ENCODE measurements around the gene FOXC1. TPM values are rescaled to one million over a fixed set of nuclear protein-coding genes. Genes with fewer than 3 reads are reported as not detected.

FOXC1 gene
- total and polyA plus RNA-seq, 2 experiments from 2014 or later: 0.10 to 0.13 TPM

GRCh38 chr6:1618311-1619097 lies 8.8 kb downstream of the FOXC1 start:
- Mint-ChIP-seq H3K4me3 (peak overlapping the region; percentile 45), H3K27ac (no peak overlapping the region), H3K27me3 (ENCODE audit: insufficient read depth, low read depth, poor library complexity) (peaks cover 95% of the 10 kb centered on the region), H3K36me3 (ENCODE audit: low read depth) (no peaks in the 10 kb centered on the region; the same call in 2 of the 3 replicates), H3K9me3 (peaks cover 5% of the 10 kb centered on the region; the same call in 2 of the 3 replicates), H3K4me1 (peaks cover 23% of the 10 kb centered on the region)
- peak; percentile 39 for DNase-seq (ENCODE audit: low spot score)
- Histone ChIP-seq H3K36me3 (ENCODE audit: insufficient read depth) (no peaks in the 10 kb centered on the region), H4K20me1 (replicated peaks; ENCODE audit: insufficient read depth) (peaks cover 37% of the 10 kb centered on the region), H3K79me2 (replicated peaks; ENCODE audit: insufficient read depth) (no peaks in the 10 kb centered on the region), H3K9me2 (ENCODE audit: insufficient read depth) (no peaks in the 10 kb centered on the region), H3K27ac (ENCODE audit: low read depth) (no peak overlapping the region), H2AFZ (no peak overlapping the region), H3K4me3 (peak overlapping the region; percentile 58), H3K4me1 (ENCODE audit: insufficient read depth) (peaks cover 48% of the 10 kb centered on the region), H3K27me3 (ENCODE audit: insufficient read depth) (peaks cover 100% of the 10 kb centered on the region), H3K4me2 (peak overlapping the region; percentile 85), H3F3A (replicated peaks; ENCODE audit: low read depth) (peaks cover 24% of the 10 kb centered on the region; the same call in 1 of the 2 replicates)
- TF ChIP-seq ZNF114 (CRISPR knock-in tag; IDR thresholded peaks at IDR 0.05) (no peak), EZH2 (IDR thresholded peaks at IDR 0.05; ENCODE audit: low read depth, unreplicated experiment) (peak; percentile 79), CREB1 (CRISPR knock-in tag; IDR thresholded peaks at IDR 0.05; ENCODE audit: low read depth) (no peak)
- no peak for ATAC-seq

DNA sequence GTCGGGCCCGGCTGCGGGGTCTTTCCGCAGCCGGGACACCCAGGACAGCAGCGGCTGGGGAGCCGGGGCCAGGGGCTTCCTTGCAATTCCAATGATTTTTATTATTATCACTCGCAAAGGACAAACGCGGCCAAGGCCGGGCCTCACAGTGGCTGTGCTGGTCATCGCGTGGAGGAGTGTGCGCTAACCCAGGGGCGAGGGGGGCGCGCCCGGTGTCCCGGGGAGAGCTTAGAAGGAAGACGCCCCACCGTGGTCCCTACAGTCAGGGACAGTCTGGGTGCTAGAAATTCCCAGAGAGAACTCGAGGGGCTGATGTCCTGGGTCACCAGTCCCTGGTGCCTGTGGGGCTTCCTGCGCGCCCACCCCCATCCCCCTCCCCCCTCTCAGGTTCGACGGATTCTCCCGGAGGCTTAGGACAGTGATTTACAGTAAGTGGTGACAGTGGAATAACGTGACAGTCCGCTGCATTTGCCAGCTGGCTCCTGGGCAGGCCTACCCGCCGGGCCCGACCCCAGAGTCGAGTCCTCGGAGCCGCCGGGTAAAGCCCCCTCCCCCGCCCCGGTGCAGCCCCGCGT lies 9.5 kb downstream of the FOXC1 start:
- peaks cover 24% of the 10 kb centered on the region for H3K4me1 Mint-ChIP-seq

GRCh38 chr6:1619673-1620503 lies 10.2 kb downstream of the FOXC1 start:
- Histone ChIP-seq H3K4me1 (ENCODE audit: insufficient read depth) (peaks cover 49% of the 10 kb centered on the region), H3K4me2 (peak overlapping the region; percentile 85), H4K20me1 (replicated peaks; ENCODE audit: insufficient read depth) (peaks cover 41% of the 10 kb centered on the region), H3K27ac (ENCODE audit: low read depth) (no peak overlapping the region), H3K79me2 (replicated peaks; ENCODE audit: insufficient read depth) (no peaks in the 10 kb centered on the region), H2AFZ (peak overlapping the region; percentile 80; the same call in 1 of the 2 replicates), H3K27me3 (ENCODE audit: insufficient read depth) (peaks cover 100% of the 10 kb centered on the region), H3K4me3 (peak overlapping the region; percentile 58), H3K9me2 (ENCODE audit: insufficient read depth) (no peaks in the 10 kb centered on the region), H3K36me3 (ENCODE audit: insufficient read depth) (no peaks in the 10 kb centered on the region), H3F3A (replicated peaks; ENCODE audit: low read depth) (peaks cover 24% of the 10 kb centered on the region; the same call in 1 of the 2 replicates)
- ATAC-seq: peak; percentile 40
- H3K9me3 Mint-ChIP-seq: peaks cover 5% of the 10 kb centered on the region; the same call in 2 of the 3 replicates
- peak overlapping the region; percentile 46; the same call in 2 of the 3 replicates for H3K4me3 Mint-ChIP-seq
- DNase-seq (ENCODE audit: low spot score): peak; percentile 75
- H3K27me3 Mint-ChIP-seq (ENCODE audit: insufficient read depth, low read depth, poor library complexity): peaks cover 98% of the 10 kb centered on the region
- peaks cover 24% of the 10 kb centered on the region for H3K4me1 Mint-ChIP-seq
- no peaks in the 10 kb centered on the region; the same call in 2 of the 3 replicates for H3K36me3 Mint-ChIP-seq (ENCODE audit: low read depth)
- no peak overlapping the region for H3K27ac Mint-ChIP-seq
- TF ChIP-seq EZH2phosphoT487 (IDR thresholded peaks at IDR 0.05; ENCODE audit: unreplicated experiment) (peak; percentile 82), ZNF331 (CRISPR knock-in tag; IDR thresholded peaks at IDR 0.05; ENCODE audit: low read depth) (no peak), EZH2 (IDR thresholded peaks at IDR 0.05; ENCODE audit: low read depth, unreplicated experiment) (peak; percentile 78)

More for the DNA sequence above, 9.5 kb downstream of the FOXC1 start:
- H3F3A ChIP-seq (replicated peaks; ENCODE audit: low read depth): peaks cover 24% of the 10 kb centered on the region; the same call in 1 of the 2 replicates
- Mint-ChIP-seq H3K9me3 (peaks cover 5% of the 10 kb centered on the region; the same call in 2 of the 3 replicates), H3K27ac (no peak overlapping the region), H3K27me3 (ENCODE audit: insufficient read depth, low read depth, poor library complexity) (peaks cover 96% of the 10 kb centered on the region), H3K36me3 (ENCODE audit: low read depth) (no peaks in the 10 kb centered on the region; the same call in 2 of the 3 replicates), H3K4me3 (peak overlapping the region; percentile 16; the same call in 1 of the 3 replicates)
- TF ChIP-seq EZH2 (IDR thresholded peaks at IDR 0.05; ENCODE audit: low read depth, unreplicated experiment): peak; percentile 14
- no peak for TF ChIP-seq ZNF331 (CRISPR knock-in tag; IDR thresholded peaks at IDR 0.05; ENCODE audit: low read depth)
- no peak for TF ChIP-seq STAT1 (IDR thresholded peaks at IDR 0.05; ENCODE audit: unreplicated experiment)
- TF ChIP-seq CREB1 (CRISPR knock-in tag; IDR thresholded peaks at IDR 0.05; ENCODE audit: low read depth): no peak
- no peak for ATAC-seq
- H3K4me2 ChIP-seq: peak overlapping the region; percentile 85
- no peaks in the 10 kb centered on the region for H3K36me3 ChIP-seq (ENCODE audit: insufficient read depth)
- peaks cover 41% of the 10 kb centered on the region for H4K20me1 ChIP-seq (replicated peaks; ENCODE audit: insufficient read depth)
- no peak overlapping the region for H3K27ac ChIP-seq (ENCODE audit: low read depth)
- peaks cover 49% of the 10 kb centered on the region for H3K4me1 ChIP-seq (ENCODE audit: insufficient read depth)
- H2AFZ ChIP-seq: no peak overlapping the region
- no peaks in the 10 kb centered on the region for H3K79me2 ChIP-seq (replicated peaks; ENCODE audit: insufficient read depth)
- H3K27me3 ChIP-seq (ENCODE audit: insufficient read depth): peaks cover 100% of the 10 kb centered on the region
- DNase-seq (ENCODE audit: low spot score): no peak
- H3K4me3 ChIP-seq: peak overlapping the region; percentile 58
- H3K9me2 ChIP-seq (ENCODE audit: insufficient read depth): no peaks in the 10 kb centered on the region
